HG03575 (cell line): ENCODE measurements around the gene ELAVL2.

Source experiments
- ATAC-seq: cut with Tn5 transposase; IDR thresholded peaks from one replicate; pipeline ENCODE4 v1.9.1; 2021; ENCODE audit not compliant: unreplicated experiment, insufficient number of reproducible peaks, low FRiP score; ENCODE audit errors: extremely low read depth

The ELAVL2 gene

DNA sequence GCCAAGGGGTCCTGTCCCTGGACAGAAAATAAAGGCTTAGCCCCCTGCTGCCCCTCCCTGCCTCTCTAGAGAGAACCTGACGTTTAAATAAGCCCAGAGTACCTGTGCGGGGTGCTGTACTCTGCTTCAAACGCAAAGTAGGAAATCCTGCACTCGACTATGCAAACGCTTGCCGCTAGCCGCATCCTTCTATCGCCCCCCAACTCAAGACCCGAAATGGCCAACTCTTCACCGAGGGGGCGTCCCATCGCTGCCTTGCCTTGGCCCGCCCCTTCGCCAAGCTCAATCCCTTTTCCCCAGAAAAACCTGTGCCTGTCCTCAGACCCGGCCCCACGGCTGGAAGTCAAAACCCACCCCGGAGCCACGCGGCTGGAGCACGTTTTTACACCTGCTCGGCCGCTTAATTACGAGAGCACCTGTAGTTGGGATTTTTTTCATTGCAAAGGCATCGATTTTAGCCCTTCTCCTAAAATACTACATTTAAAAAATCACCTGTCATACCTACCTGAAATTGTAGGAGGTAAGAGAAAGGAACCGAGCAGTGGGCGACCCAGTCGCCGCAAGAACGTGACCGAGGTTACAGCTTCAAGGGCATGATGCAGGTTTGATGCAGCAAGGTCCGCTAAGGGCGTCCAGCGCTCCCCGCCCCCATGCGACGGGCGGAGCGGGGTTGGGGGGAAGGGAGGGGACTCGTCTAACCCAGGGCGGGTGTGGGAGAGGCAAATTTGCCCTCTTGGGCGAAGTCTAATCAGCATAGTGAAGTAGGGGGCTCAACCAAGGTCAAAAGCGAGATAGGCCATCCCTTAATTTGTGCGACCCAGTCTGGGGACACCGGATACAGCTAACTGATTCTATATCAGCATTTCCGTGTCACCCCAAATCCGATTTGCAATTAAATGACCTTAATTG lies 3.5 kb downstream of the ELAVL2 start:
- no peak for ATAC-seq

DNA sequence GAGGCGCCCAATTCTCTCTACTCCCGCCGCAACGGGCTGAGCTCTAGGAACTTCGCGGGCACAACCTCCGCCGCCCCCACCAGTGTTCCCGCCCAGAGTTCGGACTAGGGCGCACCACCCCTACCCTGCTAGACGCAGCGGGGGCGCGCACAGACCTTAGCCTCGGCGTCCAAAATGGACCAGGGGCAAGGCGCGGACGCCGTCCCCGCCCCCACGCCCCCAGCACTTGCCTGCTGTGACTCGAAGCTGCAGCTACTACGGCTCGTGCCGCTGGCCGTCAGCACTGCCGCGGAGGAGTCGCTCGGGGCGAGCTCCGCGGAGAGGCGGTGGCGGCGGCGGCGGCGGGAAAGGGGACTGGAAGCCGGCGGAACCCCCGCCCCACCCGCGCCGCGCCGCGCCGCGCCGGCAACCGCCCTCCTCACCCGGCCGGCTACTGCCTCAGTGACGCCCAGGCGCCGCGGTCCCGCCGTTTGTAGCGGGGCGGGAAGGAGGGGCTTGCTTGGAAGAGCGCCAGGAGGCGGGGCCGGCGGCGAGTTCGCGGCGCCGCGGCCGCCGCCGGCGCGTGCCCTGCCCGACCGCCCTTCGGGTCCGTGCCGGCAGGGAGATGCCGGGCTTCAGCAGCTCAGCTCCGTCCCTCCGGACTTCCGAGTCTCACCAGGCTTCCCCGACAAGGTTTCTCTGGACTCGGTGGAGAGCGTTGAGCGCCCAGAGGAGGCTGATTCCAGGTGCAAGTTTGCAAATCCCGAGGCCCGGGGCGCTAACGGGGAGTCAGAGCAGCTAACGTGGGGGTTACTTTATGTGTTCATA lies 4.5 kb downstream of the ELAVL2 start:
- no peak for ATAC-seq

DNA sequence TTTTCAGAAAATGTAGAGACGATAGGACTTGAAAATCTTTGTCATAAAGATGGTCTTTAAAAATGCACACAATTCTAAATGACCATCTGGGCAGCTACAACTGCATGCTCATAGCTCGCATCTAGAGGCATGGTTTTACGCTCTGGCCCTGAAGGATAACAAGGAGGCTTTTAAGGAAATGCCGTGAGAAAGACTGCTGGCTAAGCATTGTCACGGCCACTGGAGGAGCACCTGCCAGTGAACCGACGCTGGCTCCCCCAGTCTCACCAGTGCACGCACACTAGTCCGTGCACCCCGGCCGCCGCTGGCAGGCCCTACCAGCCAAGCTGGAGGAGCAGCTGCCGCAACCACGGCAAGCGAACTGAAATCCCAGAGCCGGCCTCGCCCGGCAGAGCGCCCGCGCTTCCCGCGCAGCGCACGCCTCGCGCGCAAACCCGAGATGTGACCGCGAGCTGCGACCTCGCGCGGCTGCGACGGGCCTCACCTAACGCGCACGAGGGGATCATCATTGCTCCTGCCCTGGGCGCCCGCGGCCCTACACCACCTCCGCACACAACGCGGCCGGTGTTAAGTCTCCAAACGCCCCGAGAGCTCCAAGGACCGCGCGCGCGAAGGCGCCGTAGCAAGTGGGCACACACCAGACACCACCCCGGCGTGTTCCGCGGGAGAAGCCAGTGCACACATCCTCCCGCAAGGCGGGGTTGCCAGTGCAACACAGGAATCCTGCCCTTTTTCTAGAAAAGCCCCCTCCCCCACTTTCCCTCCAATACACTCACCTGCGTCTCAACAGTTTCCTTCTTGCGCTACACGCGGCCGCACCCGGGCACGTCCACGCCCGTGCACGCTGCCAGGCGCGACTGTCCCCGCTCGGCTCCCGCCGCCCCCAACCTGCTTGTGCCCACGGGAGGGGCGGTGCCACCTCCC lies 5.3 kb downstream of the ELAVL2 start:
- no peak for ATAC-seq

DNA sequence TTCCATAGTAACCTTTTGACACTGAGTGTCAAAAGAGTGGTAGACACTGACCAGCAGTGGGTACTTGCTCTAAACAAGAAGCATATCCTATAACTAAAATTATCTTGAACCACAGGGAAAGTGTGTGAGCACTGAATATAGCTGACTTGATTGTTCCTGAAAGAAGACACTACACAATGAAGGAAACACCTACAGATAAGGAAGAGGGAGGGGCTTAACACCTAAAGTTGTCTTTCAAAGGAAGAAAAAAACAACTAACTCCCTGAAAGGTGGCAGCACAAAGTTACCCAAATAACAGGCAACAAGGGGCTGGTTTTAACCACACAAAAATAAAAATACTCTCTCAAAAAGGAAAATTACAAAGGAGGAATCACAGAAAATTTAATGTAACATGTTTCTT lies 6.6 kb downstream of the ELAVL2 start:
- no peak for ATAC-seq

DNA sequence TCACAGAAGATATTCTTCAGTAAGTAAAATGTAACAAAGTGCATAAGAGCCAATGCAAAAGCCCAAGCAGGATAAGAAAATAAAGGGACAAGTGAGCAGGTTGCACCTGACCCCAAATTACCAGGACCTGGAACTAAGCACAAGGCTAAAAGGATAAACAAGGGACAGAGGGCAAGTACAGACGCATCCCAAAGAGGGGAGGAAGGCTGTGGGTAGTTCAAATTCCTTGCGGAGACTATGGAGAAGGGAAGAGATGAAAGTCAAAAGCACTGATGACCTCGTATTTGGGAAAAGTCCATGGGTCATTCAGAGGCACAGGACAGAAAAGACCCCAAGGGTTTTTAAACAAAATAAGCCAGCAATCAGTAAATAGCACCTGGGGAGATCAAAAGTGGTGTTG lies 11.8 kb downstream of the ELAVL2 start:
- ATAC-seq, result no peak

DNA sequence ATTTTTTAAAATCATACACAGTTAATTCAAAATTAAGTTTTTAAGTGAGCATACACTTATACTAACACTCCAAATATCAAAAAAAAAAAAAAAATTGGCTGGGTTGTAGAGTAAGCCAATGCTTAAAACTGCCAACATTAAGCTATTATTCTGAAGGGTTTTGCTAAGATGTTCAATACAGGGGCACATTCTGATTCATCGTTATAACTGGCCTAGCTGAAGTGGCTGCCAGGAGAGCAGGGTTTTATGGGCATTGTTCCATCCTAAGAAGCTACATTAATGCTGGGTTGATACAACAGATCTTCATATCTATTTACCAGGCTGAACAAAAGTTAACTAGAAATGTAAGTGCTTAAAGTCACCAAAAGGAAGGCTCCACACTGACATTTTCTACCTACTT lies 13.4 kb downstream of the ELAVL2 start:
- ATAC-seq, result no peak

DNA sequence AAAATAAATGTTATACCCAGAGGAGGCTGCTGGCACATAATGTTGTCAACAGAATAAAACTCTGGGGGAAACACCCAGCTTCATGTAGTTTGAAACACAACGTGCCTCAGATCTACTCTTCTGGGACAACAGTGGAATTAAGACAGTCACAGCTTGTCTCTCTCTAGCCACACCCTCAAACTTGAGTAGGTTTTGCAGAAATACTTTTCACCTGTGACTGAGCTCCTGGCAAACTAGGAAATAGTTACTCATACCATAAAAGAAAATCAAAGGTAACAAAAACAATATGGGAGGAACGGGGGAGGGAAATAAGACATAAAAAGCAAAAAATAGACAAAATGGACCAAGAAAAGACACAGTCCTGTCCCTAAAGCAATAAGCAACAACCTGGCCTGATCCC lies 14.4 kb downstream of the ELAVL2 start:
- no peak for ATAC-seq

DNA sequence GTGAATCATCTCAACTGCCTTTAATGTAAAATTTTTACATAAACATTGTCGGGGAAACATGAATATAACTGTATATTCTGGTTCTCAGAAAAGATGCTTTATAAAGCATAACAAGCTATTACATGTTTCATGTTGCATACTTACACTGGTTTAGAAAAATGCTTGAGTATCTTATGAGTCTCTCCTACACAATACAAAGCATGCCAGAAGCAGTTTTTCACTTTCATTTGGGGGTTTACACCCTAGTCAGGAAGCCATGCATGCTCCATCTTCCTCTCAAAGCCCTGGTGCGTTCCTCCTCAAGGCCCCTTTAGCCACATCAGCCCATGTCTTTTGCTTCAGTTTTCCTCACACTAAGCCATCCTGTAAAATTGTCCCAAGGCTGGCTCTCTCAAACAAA lies 22.8 kb downstream of the ELAVL2 start:
- no peak for ATAC-seq

DNA sequence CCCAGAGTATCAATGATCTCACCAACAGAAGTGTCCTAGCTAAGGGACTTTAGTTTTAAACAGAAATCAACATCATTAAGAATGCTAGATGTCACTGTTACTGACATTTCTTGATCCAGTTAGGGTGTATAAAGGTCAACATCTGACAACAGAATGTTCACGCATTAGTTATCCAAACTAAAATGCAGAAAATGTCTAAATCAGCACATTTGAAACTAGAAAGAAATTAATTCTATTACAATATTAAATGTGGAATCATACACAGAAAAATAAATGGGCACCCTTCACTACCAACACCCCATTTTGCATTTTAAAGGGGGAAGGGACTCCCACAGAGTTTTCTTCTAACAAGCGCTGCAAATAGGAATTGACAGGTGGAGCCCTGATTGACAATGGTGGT lies 24.5 kb downstream of the ELAVL2 start:
- ATAC-seq, result no peak

DNA sequence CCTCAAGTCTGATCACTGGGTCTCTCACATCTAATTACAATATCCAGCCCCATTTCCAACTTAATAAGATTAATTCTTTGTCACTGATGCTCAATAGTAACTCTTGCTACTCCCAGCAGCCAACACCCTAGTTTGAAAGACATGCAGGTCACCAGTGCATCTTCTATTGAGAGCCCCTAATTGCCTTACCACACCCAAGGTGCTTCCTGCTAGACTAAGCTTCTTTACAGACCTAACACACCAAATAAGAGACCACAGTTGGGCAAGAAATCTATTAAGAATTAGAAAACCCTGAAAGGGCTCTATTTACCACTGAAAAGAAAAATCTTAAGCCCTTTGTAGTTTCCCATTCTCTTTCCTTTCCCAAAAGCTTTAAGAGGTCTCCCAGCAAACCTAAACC lies 26.5 kb downstream of the ELAVL2 start:
- no peak for ATAC-seq

DNA sequence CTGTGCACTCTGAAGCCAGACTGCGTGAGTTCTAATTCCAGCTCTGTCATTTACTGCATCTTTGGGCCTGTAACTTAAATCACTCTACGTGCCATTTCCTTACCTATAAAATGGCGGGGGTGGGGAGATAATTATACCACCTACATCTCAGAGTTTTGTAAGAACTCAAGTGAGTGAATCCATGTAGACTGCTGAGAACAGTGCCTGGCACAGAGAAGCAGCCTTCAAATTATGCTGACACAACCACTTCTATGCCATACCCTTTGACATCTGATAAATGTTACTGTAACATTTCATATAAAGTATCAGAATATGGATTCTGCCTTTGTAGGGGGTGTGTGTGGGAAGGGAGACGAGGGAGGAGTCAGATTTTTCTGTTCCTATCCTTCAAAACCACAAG lies 27.7 kb downstream of the ELAVL2 start:
- no peak for ATAC-seq

DNA sequence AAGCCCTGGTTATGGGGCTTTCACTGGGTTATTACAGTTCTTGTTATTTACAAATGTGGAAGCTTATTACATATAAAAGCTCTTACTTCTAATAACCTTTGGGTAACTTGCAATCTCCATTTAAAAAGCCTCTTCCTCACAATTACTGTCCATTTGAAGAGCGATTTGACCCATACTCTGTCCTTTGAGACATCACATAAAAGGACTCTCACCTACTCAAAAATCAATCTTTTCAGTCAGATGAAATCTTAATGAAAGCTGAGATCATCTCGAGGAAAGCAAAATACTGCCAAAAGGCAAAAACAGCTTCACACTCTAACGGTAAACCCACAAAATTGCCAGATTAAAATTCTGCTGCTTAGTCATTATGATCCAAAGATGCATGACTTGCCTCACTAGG lies 29.8 kb downstream of the ELAVL2 start:
- no peak for ATAC-seq

DNA sequence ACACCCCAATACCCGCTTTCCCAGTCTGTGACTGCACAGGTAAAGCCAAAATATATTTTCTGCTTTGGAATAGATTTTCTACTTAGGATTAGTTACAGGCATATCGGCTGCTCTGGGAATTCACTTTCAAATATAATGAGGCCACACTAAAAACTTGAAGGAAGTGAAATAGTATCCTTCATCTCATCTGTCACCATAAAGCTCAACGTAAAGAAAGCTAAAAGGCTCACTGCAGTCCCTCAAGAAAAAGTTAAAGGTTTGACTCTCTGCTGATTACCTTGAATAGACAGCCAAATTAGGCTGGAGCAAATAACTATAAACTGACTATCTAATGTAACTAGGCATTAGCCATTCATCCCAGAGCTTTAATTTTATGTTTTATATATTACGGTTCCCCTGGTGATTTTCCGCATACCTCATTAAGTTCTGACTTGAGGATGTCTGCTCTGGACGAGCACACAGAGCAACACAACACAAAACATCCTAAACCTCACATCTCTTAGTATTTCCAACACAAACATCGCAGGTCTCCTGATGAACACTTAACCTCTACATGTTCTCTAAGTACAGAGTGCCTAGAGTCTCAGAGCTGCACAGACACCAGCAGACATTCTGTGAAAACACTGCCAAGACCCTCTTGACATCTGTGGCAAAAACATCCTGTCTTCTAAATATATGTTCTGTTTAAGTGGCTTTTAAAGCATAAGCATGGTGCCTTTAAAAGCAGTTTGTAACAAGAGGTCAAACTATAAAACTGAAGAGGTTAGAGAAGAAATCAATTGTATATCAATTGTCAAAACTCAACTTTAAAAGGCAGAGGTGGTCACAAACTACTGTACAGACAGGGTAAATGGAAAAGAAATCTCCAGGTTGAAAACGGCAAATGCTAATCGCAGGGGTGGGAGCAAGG lies 35.4 kb downstream of the ELAVL2 start:
- no peak for ATAC-seq

DNA sequence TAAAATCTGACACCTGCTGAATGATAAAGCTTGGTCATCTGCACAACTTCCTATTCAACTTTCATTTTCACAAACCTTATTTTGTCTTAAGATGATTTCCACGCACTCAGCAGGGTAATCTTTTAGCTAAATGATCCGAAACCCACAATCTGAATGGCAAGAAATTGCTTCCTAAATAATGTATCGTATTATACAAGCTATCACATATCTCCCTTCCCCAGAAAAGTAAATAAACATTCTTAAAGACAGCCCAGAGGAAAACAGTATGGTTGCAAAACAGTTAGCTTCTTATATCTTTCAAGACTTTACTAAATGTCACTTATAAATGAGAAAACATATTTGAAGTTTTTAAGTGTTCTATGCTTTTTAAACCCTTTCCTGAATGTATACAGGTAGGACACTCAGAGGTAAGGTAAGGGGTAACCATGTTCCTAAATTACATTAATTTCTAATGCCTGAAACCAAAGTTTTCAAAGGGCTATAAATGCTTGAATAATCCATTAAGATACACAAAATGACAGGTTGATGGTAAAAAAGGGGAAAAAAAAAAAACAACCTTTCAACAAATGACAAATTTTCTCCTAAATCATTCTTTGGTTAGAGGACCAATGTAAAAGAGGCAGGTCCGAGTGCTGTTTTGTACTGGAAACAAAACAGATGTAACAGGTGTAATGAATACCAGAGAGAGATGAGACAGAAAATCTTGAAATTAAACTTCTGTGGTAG lies 36.3 kb downstream of the ELAVL2 start:
- no peak for ATAC-seq

DNA sequence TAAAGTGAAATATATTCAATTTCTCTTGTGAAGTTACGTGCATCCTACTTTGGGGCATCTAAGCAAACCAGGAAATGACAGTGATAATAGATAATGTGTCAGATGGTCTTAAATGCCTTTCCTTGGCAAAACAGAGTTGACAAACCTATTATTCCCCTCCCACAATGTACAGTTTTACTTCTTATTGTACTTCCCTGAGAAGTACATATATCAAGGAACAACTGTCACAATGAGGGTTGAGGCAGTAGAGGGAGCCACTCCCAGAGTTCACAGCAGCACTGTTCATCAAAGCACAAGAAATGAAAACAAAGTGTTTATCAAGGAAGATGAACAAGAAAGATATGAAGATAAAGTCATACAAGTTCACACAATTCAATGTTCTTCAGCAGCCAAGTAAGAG lies 41.1 kb downstream of the ELAVL2 start:
- ATAC-seq, result no peak

DNA sequence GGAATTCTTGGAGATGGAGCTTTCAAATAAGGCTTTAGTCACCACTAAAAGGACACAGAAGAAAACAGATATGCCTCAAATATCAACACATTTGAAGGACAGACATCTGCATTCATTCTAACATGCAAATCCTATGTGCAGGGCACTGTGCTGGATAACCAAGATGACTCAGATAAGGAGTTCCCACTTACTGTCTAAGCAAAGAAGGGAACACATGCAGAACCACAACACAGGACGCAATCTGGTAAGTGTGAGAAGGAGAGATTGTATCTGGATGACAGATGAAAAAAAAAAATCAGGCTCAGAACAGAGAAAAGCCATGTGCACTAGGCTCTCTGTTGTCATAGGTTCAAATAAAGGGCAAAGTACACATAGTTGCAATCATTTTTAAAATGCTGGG lies 42.5 kb downstream of the ELAVL2 start:
- no peak for ATAC-seq

DNA sequence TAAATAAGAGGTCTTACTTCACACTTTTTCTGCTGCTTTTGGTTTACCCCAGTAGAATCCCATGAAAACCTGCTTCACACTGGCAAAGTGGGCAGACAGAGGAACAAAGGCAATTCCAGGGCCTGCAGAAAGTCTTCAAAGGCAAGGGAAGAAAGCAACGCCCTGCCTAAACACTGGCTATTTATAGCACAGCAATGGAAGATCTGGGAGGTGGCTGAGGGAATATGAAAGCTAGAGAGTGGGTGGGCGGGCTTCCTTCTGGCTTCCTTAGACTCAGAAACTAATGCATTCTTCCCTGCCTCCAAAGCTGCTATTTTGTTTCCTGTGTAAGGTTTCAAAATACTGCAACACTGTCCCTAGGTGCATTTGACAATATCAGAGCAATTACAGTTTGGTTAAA lies 46.8 kb downstream of the ELAVL2 start:
- ATAC-seq, result no peak

DNA sequence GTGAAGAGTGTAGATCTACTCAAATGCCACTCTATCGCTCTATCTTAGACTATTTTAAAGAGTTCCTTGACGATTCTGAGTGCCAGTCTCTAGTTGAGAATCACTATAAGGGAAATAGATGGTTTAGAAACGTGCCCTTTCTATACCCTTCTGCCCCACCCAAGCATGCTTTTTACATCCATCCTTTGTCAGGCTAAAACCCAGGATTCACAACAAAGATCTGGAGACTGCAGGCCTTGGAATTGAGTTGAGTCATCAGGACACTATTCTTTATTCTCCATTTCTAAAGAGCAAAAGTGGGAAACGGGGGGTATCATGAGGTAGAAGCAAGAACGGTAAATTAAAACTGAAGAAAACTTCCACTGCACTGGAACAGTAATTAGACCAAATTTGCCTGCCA lies 48.7 kb downstream of the ELAVL2 start:
- no peak for ATAC-seq
